LoVo (cell line): ENCODE measurements around the gene ADCYAP1R1.

Experiments used
- DNase-seq: peaks from one replicate; pipeline ENCODE4 v3.0.0-alpha.2; 2016; ENCODE audit warnings: low spot score

Gene ADCYAP1R1

GRCh38 chr7:31106303-31107105 lies 54.4 kb downstream of the ADCYAP1R1 start:
- no peak for DNase-seq

GRCh38 chr7:31107106-31108090 lies 55.3 kb downstream of the ADCYAP1R1 start:
- DNase-seq, result no peak

- DNase-seq, result no peak
These were observed 56.1 kb downstream of the ADCYAP1R1 start for GRCh38 chr7:31108097-31108657.

- no peak for DNase-seq
These were observed 57.6 kb downstream of the ADCYAP1R1 start for GRCh38 chr7:31109751-31110150.

- DNase-seq, result no peak
These were observed 58.4 kb downstream of the ADCYAP1R1 start for GRCh38 chr7:31110331-31111108.

- DNase-seq, result no peak
These were observed 59.0 kb downstream of the ADCYAP1R1 start for GRCh38 chr7:31111109-31111451.

GRCh38 chr7:31113660-31114059 lies 61.6 kb downstream of the ADCYAP1R1 start:
- no peak for DNase-seq

GRCh38 chr7:31114593-31115343 lies 62.7 kb downstream of the ADCYAP1R1 start:
- DNase-seq, result peak; percentile 46

GRCh38 chr7:31116615-31117014 lies 64.5 kb downstream of the ADCYAP1R1 start:
- DNase-seq, result no peak

GRCh38 chr7:31119249-31119648 lies 67.1 kb downstream of the ADCYAP1R1 start:
- no peak for DNase-seq

GRCh38 chr7:31120800-31121513 lies 68.8 kb downstream of the ADCYAP1R1 start:
- DNase-seq, result no peak

- no peak for DNase-seq
These were observed 69.5 kb downstream of the ADCYAP1R1 start for GRCh38 chr7:31121601-31122000.

GRCh38 chr7:31122649-31123058 lies 70.5 kb downstream of the ADCYAP1R1 start:
- DNase-seq, result peak; percentile 72

- no peak for DNase-seq
These were observed 71.2 kb downstream of the ADCYAP1R1 start for GRCh38 chr7:31123321-31123720.

- no peak for DNase-seq
These were observed 71.6 kb downstream of the ADCYAP1R1 start for GRCh38 chr7:31123726-31124125.

- DNase-seq, result no peak
These were observed 73.1 kb downstream of the ADCYAP1R1 start for GRCh38 chr7:31125171-31125570.

GRCh38 chr7:31126976-31127375 lies 74.9 kb downstream of the ADCYAP1R1 start:
- DNase-seq, result no peak

GRCh38 chr7:31129067-31129466 lies 77.0 kb downstream of the ADCYAP1R1 start:
- DNase-seq, result no peak

- DNase-seq, result no peak
These were observed 81.4 kb downstream of the ADCYAP1R1 start for GRCh38 chr7:31133497-31133896.
